DMS114 treated with DMSO at 0.1 percent for 48 hours (cell line): ENCODE data around the gene SNAI3.

Experiments
- DNase-seq: peaks from one replicate; lab custom pipeline; 2025; ENCODE audit not compliant: unreplicated experiment; lab: John Stamatoyannopoulos, UW

Gene SNAI3

GRCh38 chr16:88636488-88637265, 49.6 kb downstream of the SNAI3 start:
- DNase-seq, result no peak

GRCh38 chr16:88635671-88636319, 50.5 kb downstream of the SNAI3 start:
- DNase-seq, result no peak

- no peak for DNase-seq
These were observed 51.2 kb downstream of the SNAI3 start for GRCh38 chr16:88634994-88635670.

- no peak for DNase-seq
These were observed 51.9 kb downstream of the SNAI3 start for GRCh38 chr16:88634141-88634993.

GRCh38 chr16:88633684-88634140, 52.6 kb downstream of the SNAI3 start:
- DNase-seq, result no peak

- no peak for DNase-seq
These were observed 53.7 kb downstream of the SNAI3 start for GRCh38 chr16:88632587-88632930.

- no peak for DNase-seq
These were observed 54.3 kb downstream of the SNAI3 start for GRCh38 chr16:88631920-88632586.

- DNase-seq, result no peak
These were observed 54.9 kb downstream of the SNAI3 start for GRCh38 chr16:88631384-88631783.

GRCh38 chr16:88630941-88631340, 55.4 kb downstream of the SNAI3 start:
- no peak for DNase-seq

GRCh38 chr16:88630433-88630832, 55.9 kb downstream of the SNAI3 start:
- no peak for DNase-seq

- DNase-seq, result no peak
These were observed 56.5 kb downstream of the SNAI3 start for GRCh38 chr16:88629835-88630234.

- no peak for DNase-seq
These were observed 57.8 kb downstream of the SNAI3 start for GRCh38 chr16:88628512-88628974.
